ENCODE data around the gene NDUFA7.
"Not testable (repeated sequence)": the region's sequence is repeated elsewhere in the genome, so short reads cannot be mapped to it uniquely, and the experiment has no call there.

The NDUFA7 gene

DNA sequence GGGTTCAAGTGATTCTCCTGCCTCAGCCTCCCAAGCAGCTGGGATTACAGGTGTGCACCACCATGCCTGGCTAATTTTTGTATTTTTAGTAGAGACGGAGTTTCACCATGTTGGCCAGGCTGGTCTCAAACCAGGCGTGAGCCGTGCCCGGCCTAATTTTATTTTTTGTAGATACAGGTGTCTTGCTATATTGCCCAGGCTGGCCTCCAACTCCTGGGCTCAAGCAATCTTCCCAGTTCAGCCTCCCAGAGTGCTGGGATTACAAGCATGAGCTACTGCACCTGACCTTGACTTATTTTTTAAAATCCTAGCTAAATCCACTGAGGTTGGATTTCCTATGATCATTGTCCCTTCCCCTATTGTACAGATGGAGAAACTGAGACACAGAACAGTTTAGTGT lies 20.3 kb upstream of the NDUFA7 start:
- not testable (repeated sequence) for DNase-seq

GRCh38 chr19:8340341-8341096 lies 19.3 kb upstream of the NDUFA7 start:
- peak in 1 of 3 experiments; percentile 39 for DNase-seq

DNA sequence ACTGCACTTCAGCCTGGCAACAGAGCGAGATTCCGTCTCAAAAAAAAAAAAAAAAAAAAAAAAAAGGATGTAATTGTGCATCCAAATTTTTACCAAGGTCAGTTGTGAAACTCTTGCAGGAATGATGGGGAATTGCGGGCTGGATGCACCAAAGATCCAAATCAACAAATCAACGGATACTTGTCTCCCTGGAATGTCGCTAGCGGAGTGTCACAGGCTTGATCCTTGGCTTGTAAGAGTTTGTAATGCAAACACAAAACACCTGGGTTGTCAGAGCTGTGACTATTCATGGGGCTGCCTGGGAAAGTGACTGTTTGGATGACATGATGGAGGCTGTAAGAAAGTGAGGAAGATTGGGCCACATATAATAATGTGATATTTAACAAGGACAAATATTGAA lies 17.7 kb upstream of the NDUFA7 start:
- no peak for DNase-seq

- DNase-seq, result no peak
Observed at GRCh38 chr19:8337728-8338127, 16.6 kb upstream of the NDUFA7 start.

- DNase-seq, result no peak
Observed at GRCh38 chr19:8336660-8337059, 15.5 kb upstream of the NDUFA7 start.

DNA sequence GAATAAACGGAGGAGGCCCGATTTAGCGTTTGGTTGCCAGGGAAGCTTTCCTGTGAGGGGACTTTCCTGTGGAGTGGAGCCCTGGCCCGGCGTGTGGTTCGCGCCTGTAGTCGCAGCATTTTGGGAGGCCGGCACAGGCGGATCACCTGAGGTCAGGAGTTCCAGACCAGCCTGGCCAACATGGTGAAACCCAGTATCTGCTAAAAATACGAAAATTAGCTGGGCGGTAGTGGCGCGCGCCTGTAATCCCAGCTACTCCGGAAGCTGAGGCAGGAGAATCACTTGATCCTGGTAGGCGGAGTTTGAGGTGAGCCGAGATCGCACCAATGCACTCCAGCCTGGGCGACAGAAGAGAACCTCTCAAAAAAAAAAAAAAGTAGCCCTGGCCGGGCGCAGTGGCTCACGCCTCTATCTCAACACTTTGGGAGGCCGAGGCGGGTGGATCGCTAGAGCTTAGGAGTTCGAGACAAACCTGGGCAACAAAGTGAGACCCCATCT lies 14.9 kb upstream of the NDUFA7 start:
- DNase-seq, result peak in 2 of 3 experiments; percentile 39 to 40

- peak in 2 of 3 experiments; percentile 49 to 51 for DNase-seq
Observed at GRCh38 chr19:8335343-8336071, 14.3 kb upstream of the NDUFA7 start.

DNA sequence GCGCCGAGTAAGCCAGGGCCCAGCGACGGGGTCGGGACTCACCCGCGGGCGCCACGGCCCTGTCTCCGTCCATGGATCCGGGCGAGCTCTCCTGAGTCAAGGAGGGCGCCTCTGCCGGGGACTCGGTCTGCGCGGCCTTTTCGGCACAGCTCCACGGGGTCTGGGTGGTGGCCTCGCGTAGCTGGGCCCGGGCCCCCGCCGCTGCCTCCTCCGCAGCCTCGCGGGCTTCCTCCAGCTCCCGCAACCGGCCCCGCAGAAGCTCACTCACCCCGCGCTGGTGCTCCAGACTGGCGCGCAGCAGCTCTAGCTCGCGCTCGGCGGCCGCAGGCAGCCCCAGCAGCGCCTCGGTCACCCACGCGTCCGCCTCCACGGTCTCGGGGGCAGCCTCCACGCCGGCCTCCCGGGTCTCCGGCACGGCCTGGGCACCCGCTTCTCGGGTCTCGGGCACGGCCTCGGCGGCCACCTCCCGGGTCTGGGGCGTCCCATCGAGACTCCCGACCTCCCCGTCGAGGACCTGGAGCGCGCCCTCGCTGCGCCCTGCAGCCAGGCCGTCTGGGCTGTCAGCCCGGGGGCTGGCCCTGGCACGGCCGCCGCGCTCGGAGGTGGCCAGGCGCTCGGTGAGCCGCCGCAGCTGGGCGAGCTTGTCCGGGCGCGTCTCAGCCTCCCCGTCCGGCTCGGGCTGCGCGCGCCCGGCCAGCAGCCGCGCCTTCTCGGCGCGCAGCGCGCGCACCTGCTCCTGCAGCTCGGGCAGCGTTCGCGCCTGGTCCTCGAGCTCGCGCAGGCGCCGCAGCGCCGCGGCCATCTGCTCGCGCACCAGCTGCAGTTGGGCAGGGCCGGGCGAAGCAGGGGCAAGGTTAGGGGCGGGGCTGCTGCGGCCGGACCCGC lies 13.5 kb upstream of the NDUFA7 start:
- DNase-seq, result peak; percentile 49 to 88 (median 84)

DNA sequence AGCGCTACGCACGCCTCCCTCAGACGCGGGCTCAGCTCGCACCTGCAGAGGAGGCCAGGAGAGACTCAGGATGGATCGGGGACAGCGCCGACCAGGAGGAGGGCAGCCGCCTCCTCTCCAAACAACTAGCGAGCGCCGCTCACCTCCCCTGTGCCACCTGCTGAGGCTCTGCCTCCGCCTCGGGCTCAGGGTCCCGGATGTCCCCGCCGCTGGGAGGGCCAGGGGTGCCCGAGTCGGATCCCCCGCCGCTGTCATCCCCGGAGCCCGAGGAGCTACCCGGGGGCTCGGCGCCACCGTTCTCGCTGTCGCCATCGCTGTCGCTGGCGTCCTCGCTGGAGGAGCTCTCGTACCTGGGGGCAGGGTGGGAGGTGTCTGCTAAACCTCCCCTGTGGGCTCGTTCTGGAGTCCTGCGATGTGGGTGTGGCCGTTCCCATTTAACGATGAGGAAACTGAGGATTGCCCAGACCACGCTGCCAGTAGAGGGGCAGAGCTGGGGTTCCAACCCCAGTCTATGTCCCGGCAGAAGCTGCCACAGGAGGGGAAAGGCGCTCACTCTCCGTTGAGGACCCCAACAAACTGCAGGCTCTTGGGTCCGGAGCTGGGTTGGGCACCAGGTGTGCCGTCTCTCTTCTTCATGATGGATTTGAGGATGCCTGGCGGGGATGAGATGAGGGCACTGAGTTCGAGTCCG lies 12.7 kb upstream of the NDUFA7 start:
- peak in 2 of 3 experiments; percentile 64 to 69 for DNase-seq

- DNase-seq, result peak in 1 of 3 experiments; percentile 36
Observed at GRCh38 chr19:8332976-8333766, 12.0 kb upstream of the NDUFA7 start.

GRCh38 chr19:8331263-8331845 lies 10.2 kb upstream of the NDUFA7 start:
- no peak for DNase-seq

GRCh38 chr19:8329996-8330395 lies 8.8 kb upstream of the NDUFA7 start:
- DNase-seq, result no peak

- no peak for DNase-seq
Observed at GRCh38 chr19:8325454-8325853, 4.3 kb upstream of the NDUFA7 start.

- no peak for DNase-seq
Observed at GRCh38 chr19:8324186-8325050, 3.2 kb upstream of the NDUFA7 start.

- no peak for DNase-seq
Observed at GRCh38 chr19:8323781-8324185, 2.6 kb upstream of the NDUFA7 start.

DNA sequence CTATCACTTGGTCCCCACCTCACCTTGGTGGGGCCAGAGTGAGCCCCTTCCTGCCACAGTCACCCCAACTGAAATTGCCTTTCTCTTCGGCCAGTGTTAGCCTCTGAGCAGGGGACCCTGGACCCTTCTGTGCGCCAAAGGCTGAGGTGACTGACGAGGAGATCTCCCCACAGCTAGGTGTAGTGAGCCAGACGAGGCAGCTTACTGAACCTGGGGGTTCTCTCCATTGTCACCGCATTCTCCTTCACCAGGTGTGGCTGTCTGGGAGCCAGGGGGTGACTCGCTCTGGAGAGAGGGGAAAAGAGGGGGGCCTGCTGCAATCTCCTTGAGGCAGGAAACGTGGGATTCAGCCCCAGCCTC lies 1.4 kb upstream of the NDUFA7 start:
- no peak for DNase-seq

DNA sequence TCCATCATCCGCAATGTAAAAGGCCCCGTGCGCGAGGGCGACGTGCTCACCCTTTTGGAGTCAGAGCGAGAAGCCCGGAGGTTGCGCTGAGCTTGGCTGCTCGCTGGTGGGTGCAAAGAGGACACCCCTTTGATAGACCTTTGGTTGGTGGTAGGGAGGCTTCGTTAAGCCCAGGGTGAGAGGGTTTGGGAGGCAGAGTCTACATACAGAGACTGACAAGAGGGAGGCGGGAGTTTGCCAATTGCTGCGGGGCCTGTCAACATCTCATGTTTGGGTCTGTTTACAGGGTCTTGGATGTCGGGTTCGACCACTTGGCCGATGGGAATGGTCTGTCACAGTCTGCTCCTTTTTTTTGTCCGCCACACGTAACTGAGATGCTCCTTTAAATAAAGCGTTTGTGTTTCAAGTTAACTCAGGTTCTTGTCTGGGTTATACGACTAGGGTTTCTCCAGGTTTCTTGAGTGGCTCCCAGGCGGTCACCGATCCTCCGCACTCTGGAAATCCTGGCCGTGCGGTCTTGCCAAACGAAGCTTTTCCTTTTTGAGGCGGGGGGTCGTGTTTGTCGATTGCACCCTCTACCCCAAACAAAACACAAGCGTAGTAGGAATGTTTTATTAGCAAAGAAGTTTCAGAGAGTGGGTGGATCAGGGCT lies 937 bp upstream of the NDUFA7 start:
- DNase-seq, result no peak

- DNase-seq, result peak in 1 of 3 experiments; percentile 66
Observed at GRCh38 chr19:8320564-8321066, 560 bp downstream of the NDUFA7 start.

DNA sequence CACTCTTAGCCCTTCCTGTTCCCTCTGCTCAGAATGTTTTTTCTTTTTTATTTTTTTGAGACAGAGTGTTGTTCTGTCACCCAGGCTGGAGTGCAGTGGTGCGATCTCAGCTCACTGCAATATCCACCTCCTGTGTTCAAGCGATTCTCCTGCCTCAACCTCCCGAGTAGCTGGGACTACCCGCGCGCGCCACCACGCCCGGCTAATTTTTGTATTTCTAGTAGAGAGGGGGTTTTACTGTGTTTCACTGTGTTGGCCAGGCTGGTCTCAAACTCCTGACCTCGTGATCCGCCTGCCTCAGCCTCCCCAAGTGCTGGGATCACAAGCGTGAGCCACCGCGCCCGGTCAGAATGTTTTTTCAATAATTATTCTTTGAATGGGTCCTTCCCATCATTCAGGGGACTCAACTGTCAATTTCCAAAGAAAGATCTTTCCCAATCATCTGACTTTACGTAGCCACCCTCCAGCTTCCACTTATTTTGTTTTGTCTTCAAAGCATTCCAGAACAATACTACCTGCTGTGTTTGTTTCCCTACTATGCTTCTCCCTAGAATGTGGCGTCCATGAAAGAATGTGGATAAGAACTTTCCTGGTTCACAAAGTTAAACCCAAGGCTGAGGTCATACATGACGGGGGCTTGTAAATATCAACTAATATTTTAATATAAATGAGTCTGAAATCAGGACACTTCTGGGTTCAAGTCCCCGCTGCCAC lies 1.2 kb downstream of the NDUFA7 start:
- no peak for DNase-seq

Data from NCI-H1417 (cell line).